Suppressor macrophage treated with lipopolysaccharide for 1 hour (primary cell): ENCODE results near the gene FXN.
"Not testable (repeated sequence)": the region's sequence is repeated elsewhere in the genome, so short reads cannot be mapped to it uniquely, and the experiment has no call there.

Experiments used
- DNase-seq, 3 donors: peaks; one replicate each; pipeline ENCODE4 v3.0.0-alpha.2; 2020 to 2022

Gene FXN

GRCh38 chr9:69027355-69028097 lies 8.0 kb upstream of the FXN start:
- DNase-seq: peak; percentile 63 to 75 (median 65)

- no peak for DNase-seq
Measured at GRCh38 chr9:69028754-69029153, 6.8 kb upstream of the FXN start.

DNA sequence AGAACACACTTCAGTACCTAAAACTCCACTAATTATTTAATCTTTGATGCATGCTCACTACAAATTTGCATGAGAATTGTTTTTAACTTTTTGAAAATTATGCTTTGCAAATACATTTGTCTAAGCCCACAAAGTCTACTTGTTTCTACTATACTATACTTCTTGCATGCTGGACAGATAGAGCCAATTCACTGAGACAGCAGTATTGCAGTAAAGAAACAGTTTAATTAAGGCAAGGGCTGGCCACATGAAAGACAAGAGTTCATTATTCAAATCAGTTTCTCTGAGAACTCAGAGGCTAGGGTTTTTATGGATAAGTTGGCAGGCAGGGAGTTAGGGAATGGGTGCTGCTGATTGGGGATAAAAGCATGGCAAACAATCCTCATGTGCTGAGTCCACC lies 6.0 kb upstream of the FXN start:
- no peak for DNase-seq

GRCh38 chr9:69030851-69031645 lies 4.5 kb upstream of the FXN start:
- DNase-seq: peak; percentile 27 to 47 (median 44)

GRCh38 chr9:69034071-69034470 lies 1.5 kb upstream of the FXN start:
- no peak for DNase-seq

DNA sequence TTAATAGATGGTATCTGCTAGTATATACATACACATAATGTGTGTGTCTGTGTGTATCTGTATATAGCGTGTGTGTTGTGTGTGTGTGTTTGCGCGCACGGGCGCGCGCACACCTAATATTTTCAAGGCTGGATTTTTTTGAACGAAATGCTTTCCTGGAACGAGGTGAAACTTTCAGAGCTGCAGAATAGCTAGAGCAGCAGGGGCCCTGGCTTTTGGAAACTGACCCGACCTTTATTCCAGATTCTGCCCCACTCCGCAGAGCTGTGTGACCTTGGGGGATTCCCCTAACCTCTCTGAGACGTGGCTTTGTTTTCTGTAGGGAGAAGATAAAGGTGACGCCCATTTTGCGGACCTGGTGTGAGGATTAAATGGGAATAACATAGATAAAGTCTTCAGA lies 757 bp downstream of the FXN start:
- peak; percentile 29 to 40 (median 34) for DNase-seq

DNA sequence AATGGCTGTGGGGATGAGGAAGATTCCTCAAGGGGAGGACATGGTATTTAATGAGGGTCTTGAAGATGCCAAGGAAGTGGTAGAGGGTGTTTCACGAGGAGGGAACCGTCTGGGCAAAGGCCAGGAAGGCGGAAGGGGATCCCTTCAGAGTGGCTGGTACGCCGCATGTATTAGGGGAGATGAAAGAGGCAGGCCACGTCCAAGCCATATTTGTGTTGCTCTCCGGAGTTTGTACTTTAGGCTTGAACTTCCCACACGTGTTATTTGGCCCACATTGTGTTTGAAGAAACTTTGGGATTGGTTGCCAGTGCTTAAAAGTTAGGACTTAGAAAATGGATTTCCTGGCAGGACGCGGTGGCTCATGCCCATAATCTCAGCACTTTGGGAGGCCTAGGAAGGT lies 1.2 kb downstream of the FXN start:
- DNase-seq: no peak

- no peak for DNase-seq
Measured at GRCh38 chr9:69040646-69041045, 5.1 kb downstream of the FXN start.

- DNase-seq: no peak
Measured at GRCh38 chr9:69044240-69045219, 9.0 kb downstream of the FXN start.

GRCh38 chr9:69045821-69046220 lies 10.3 kb downstream of the FXN start:
- DNase-seq: no peak

- no peak for DNase-seq
Measured at GRCh38 chr9:69046723-69047122, 11.2 kb downstream of the FXN start.

DNA sequence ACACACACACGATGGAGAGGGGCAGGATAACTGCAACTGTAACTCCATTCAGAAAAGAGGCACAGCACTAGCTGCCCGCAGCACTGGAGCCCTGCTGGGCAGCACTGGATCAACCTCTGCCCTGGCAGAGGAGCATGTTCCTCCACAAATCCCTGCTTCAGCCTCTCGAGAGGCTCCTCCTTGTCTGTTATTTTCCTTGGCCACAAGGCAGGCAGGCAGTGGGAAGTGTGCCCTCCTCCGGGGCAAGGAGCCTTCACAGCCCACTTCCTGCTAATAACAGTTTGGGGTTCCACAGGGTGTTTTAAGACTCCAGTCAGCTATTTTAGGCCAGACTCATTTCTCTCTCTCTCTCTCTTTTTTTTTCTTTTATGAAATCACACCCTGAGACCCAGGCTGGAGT lies 11.8 kb downstream of the FXN start:
- DNase-seq: peak in 2 of 3 donors; percentile 17 to 29

DNA sequence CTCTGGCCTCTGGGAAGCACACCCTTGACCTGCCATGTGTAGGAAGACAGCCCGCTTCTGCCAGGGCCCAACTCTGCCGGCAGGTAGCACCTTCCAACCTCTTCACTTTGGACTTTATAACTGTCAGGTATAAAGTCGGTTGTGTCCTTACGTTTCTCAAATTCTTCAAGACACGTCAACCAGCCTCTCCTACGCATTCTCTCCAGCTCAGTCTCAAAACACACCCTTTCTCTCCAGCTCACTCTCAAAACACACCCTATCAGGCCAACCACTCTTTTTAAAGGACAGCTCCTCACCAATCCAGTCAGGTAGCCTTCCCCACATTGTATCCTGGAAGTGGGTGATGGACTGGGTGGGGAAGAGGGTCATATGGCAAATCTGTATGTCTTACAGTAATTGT lies 13.5 kb downstream of the FXN start:
- no peak for DNase-seq

- DNase-seq: not testable (repeated sequence)
Measured at GRCh38 chr9:69050936-69051335, 15.4 kb downstream of the FXN start.

- DNase-seq: no peak
Measured at GRCh38 chr9:69054989-69055388, 19.4 kb downstream of the FXN start.

DNA sequence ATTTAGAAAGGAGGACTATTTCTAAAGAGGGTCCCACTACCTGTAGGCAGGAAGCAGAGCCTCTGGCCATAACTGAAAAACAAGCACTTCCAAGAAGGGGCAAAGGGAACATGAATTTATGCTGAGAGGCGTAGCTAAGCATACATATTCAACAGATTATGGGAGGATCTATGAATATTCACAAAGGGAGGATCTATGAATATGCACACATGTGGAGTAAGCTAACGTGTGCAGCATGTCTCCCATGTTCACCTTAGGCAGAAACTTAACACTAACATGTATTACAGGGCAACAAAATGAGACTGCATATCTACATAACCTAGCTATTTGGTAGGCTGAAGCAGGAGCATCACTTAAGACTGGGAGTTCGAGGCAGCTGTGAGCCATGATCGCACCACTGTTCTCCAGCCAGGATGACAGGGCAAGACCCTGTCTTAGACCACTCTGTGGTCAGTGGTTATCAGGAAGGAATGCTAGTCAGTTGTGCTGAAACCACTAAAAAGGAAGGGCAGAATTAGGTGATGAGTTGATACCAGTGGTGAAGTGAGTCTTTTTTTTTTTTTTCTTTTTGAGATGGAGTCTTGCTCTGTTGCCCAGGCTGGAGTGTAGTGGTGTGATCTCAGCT lies 20.8 kb downstream of the FXN start:
- no peak for DNase-seq

DNA sequence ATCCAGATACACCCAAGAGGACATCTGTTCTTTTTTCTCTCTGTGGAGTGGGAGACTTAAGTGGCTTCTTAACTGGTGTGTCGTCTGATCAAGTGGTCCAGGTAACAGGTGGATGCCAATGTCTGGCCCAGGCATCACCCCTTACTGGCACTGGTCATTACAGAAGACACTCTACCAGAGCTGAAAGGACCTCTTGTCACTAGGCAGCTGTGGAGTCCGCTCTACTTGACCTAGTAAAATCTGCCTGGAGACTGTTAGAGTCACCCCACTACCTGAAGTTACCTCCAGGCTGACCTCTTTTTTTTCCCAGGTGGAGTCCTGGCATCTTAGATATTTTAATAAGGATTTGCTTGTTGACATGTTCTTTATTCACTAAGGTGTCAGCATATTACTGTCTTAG lies 22.5 kb downstream of the FXN start:
- no peak for DNase-seq

- no peak for DNase-seq
Measured at GRCh38 chr9:69060766-69061165, 25.2 kb downstream of the FXN start.

- DNase-seq: no peak
Measured at GRCh38 chr9:69062195-69062594, 26.6 kb downstream of the FXN start.

DNA sequence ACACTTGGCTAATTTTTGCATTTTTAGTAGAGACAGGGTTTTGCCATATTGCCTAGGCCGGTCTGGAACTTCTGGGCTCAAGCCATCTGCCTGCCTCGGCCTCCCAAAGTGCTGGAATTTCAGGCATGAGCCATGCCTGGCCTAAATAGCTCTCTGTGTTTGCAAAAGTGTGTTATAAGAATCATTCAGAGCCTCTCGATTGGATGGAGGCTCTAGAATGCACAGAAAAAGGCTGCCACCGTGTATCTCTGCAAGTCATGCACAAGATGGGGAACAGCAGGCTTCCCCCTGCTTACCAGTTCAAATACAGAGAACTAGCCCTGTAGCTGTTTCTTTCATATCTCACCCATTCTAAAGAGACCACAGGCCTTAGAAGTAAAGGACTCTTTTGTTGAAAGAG lies 28.3 kb downstream of the FXN start:
- DNase-seq: no peak

GRCh38 chr9:69065660-69066059 lies 30.1 kb downstream of the FXN start:
- DNase-seq: no peak

DNA sequence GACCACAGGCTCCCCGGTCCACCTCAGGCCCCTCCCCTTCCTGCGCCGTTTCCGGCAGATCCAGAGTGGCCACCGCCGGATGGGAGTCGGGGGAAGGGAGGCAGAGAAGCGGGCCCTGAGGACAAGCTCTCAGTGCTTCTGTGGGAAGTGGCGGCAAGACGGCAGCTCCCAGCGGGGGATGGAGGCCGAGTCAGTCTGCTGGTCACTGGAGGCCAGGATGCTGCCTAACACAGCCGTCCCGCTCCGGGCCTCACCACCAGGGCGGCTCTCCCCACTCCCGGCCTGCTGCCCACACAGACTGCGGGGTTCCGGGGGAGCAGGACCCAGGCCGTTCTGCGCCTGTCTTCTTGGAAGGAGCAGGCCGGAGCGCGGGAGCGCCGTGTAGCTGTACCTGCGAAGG lies 31.4 kb downstream of the FXN start:
- DNase-seq: no peak

- no peak for DNase-seq
Measured at GRCh38 chr9:69070201-69070600, 34.6 kb downstream of the FXN start.
